ENCODE data around the gene ARHGAP23.

ARHGAP23 gene

GRCh38 chr17:38443356-38444031 lies 15.2 kb downstream of the ARHGAP23 start:
- no peak for DNase-seq

DNA sequence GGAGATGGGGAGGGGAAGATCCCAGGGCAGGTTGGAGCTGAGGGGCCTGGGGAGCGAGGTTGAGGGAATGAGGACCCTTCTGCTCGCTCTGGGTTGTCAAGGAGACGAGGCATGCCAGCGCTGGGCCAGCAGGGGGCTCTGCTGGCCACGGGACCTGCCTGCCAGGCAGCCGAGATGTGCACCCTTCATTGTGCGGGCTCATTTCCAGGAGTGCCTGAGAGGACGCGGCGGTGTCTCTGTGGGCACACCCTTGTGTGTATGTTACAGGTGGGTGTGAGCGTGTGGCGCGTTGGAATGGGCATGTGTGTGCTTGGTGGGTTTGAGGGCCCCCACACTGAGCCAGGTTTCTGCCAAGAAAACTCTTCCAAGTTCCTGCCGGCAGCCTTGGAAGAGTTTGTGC lies 15.9 kb downstream of the ARHGAP23 start:
- DNase-seq: no peak

DNA sequence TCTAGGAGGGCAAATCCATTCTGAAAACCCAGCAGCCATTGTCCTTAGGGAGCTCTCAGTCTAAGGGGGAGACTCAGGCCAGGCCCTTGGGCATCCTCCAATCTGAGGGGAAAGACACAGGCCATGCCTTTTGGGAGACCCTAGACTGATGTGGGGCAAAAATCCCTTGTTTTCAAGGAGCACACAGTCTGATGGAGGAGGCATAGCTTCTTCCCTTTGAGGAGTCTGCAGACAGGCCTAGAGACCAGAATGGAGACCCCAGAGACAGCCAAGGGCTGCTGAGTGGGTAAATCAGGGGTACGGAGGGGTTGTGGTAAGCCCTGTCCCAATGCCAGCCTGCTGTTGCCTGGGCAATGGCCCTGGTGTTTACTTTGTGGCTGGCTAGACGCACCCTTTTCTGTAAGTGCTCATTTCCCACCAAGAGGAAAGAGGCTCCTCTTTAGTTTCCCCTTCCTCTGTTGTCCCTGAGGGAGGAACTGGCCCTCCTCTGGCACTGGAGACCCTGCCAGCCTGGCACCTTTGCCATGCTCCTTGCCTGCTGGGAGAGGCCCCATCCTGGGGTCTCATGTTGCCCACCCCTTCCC lies 19.3 kb downstream of the ARHGAP23 start:
- no peak for DNase-seq

DNA sequence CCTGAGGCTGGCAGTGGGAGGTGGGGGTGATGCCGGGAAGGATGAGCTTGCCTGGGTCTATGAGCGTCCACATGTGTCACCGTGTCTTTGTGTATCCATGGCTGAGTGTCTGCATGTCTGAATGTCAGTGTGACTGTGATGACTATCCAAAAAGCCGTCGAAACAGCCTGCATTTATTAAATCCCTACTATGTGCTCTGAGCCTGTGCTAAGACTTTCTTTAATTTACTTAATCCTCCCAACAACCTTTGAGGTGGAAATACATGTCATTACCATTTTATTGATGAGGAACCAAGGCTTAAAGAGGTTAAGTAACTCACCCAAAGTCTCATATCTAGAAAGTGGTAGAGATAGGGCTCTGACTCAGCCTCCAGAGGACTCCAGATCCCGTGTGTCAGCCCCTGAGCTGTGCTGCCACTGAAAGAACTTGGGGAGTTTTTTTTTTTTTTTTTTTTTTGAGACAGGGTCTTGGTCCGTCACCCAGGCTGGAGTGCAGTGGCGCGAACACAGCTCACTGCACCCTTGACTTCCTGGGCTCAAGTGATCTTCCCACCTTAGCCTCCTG lies 20.0 kb downstream of the ARHGAP23 start:
- no peak for DNase-seq

GRCh38 chr17:38449364-38449763 lies 21.1 kb downstream of the ARHGAP23 start:
- no peak for DNase-seq

GRCh38 chr17:38450557-38451029 lies 22.3 kb downstream of the ARHGAP23 start:
- no peak for DNase-seq

GRCh38 chr17:38451030-38451839 lies 23.0 kb downstream of the ARHGAP23 start:
- DNase-seq: no peak

- no peak for DNase-seq
These were observed 23.7 kb downstream of the ARHGAP23 start for GRCh38 chr17:38451840-38452529.

DNA sequence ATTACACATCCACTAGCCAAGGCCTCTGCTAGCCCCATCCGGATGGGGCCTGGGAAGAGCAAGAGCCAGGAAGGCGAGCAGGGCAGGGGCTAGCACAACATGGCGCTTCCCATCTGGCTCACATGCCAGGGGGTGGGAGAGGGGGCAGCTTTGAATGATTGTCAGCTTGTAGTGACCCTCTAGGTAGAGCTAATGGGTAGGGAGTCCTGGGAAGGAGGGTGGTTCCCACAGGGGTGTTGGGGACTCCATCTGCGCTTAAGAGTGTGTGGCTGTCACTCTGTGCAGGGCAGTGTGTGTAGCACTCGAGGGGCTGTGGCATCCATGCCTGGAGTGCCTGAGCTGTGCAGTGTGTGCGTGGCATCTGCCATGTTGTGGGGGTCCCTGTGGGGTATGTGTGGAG lies 24.5 kb downstream of the ARHGAP23 start:
- no peak for DNase-seq

DNA sequence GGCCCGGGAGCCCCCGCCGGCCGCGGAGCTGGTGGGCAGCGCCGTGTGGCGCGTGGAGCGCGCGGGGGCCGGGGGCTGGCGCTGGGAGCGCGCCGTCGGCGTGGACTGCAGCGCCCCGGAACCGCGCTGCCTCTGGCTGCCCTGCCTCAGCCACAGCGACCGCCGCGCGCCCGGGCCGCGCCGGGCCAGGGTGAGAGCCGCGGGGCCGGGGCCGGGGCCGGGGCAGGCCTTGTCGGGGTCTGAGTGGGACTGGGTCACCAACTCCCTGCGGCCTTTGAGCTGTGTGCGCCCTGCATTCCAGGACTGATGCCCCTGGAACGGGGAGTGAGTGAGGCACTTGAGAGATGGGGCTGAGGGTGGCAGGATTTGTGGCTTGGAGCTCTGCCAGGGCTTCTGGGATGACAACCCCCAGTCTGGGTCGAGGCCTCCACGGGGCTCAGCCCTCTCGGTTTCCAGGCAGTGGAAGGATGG lies 25.7 kb downstream of the ARHGAP23 start:
- no peak for DNase-seq

DNA sequence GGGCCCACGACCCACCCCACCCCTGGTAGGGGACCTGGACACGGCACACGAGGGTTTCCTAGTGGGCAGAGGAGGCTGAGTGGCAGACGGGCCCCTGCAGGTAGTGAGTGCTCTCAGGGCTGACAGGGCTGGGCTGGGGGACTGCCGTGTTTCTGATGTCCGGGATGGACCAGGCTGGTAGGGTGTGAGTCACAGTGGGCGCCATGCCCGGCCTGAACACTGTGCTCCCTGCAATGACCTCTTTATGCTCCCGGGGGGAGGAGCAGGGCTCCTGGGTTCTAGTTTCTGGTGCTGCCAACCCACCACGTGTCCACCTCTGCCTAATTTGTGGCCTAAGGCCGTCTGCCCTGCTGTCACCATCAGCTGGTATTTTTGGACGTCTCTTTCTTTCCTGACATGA lies 26.3 kb downstream of the ARHGAP23 start:
- no peak for DNase-seq

GRCh38 chr17:38455288-38455915 lies 27.1 kb downstream of the ARHGAP23 start:
- no peak for DNase-seq

- DNase-seq: no peak
These were observed 28.0 kb downstream of the ARHGAP23 start for GRCh38 chr17:38456031-38456815.

DNA sequence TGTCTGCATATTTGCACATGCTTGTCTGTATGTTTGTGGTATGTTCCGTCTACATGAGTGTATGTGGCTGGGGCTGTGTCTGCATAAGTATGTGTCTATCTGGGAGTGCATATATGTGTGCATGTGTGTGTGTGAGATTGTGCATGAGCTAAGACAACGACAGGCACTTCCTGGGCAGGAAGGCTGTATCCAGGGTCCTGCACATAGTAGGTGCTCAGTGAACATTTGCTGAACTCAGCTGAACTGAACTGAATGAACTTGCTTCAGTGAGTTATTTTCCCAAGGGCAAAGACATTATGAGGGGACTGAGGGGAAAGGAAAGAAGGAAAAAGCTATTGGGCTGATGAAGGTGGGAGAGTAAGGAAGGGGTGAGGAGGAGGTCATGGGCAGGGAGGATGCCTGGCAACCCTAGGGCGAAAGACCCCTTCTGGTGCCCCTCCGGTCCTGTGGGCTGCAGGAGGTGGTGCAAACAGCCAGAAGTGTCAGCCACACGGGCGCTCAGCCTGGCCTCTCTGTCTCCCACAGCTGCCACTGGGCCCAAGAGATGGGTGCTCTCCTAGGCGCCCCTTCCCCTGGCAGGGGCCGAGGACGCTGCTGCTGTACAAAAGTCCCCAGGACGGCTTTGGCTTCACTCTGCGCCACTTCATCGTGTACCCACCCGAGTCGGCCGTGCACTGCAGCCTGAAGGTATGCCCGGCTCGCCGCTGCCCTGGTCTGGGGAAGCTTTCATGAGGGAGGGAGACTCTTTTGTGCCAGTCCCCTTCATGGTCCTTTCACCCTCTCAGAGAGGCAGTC lies 29.5 kb downstream of the ARHGAP23 start:
- no peak for DNase-seq

GRCh38 chr17:38458521-38458920 lies 30.3 kb downstream of the ARHGAP23 start:
- no peak for DNase-seq

DNA sequence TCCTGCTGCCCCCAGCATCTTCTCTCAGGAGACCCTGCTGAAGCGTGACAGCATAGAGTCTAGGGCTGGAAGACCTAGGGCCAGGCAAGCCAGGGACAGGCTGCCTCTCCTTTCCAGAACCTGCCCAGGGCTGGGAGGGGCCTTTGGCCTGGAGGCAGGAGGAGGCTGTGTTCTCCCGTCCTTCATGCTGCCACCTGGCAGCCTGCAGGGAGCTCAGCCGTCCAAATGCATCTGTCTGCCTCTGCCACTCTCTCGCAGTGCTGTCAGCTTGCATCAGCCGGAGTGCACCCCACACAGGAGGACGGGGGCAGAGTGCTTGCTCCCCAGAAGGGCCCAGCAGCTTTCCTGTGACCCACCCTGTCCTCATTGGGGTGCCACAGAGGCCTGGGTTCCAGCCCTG lies 31.3 kb downstream of the ARHGAP23 start:
- DNase-seq: no peak

GRCh38 chr17:38460082-38460715 lies 31.9 kb downstream of the ARHGAP23 start:
- DNase-seq: no peak

DNA sequence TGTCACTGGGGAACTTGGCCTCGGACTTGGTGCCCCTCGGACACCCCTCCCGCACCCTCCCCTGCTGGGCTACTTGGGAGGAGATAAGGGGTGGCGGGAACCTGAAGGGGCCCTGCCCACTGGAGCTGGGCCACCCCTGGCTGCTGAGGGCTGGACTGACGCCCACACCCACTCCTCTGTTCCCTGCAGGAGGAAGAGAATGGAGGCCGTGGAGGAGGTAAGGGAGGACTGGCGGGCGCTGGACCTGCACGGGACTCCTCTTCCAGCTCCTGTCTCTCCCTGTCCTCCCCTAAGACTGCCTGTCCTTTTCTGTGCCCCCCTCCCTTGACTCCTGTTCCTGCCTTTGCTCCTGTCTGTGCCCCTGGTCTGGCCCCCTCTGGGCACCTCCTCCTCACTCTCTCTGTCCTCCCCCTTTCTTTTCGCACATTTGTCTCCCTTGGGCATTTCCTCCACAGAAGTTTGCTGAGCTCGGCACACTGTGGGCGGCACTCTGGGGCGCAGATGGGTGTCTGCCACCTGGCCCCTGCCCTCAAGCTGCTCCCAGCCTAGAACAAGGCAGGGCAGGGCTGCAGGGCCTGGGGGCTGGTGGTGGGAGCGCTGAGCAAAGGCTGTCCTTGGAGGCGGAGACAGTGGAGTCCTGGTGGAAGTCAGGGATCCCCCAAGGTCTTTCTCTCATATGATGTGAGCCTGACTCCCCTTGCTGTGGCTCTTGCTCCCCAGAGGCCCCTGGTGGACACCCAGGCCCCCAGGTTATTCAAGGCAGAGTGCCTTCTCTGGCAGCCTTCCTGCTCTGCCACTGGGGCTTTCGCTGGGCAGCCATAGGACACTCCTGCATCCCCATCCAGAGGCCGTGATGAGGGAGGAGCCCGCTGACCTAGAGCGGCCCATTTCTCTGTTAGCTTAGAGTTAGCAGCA lies 32.7 kb downstream of the ARHGAP23 start:
- DNase-seq: no peak

GRCh38 chr17:38461683-38462082 lies 33.4 kb downstream of the ARHGAP23 start:
- DNase-seq: no peak
